Measurements from ENCODE around the gene UXS1. TPM values are rescaled to one million over a fixed set of nuclear protein-coding genes. Genes with fewer than 3 reads are reported as not detected.

Gene UXS1
- total and polyA plus RNA-seq, 2 donors (not counting 3 experiments of a cell fraction or from before 2014, with no cell fraction given) = 34.2 to 43.2 TPM

GRCh38 chr2:106140913-106141312 lies 53.2 kb downstream of the UXS1 start:
- dilution Hi-C loops (cut with MboI; ENCODE audit: extremely low pct_ligation_motif_present, low sequenced_read_pairs) = no loop called here
- no peak overlapping the region for H3K9ac ChIP-seq (replicated peaks; ENCODE audit: extremely low read depth, insufficient read depth, low read length)
- CTCF ChIA-PET = interaction anchor here (1.4 kb wide), 1 partner anchor 24 kb away, joined by 3 read pairs; no protein-coding TSS in a partner anchor
- H3K9me1 ChIP-seq (replicated peaks; ENCODE audit: control insufficient read depth, extremely low read depth, insufficient read depth, low read length) = no peaks in the 10 kb centered on the region
- peaks cover 0 to 6% of the 10 kb centered on the region in 2 experiments for H3K36me3 ChIP-seq (ENCODE audit: control insufficient read depth in 2 of 2, extremely low read depth in 1 of 2, insufficient read depth in 2 of 2, low read length in 2 of 2)
- no peak overlapping the region for H3K4me3 ChIP-seq (replicated peaks in 1 of 3; ENCODE audit: insufficient read depth in 1 of 3, low read depth in 1 of 3, low read length in 3 of 3)
- no peak overlapping the region for H2AFZ ChIP-seq (ENCODE audit: low read depth, low read length)
- DNase-seq (ENCODE audit: low read depth, low spot score) = peak; percentile 58
- H4K20me1 ChIP-seq (replicated peaks; ENCODE audit: control insufficient read depth, extremely low read depth, insufficient read depth, low read length) = no peaks in the 10 kb centered on the region
- no peaks in the 10 kb centered on the region for H3K27me3 ChIP-seq (ENCODE audit: control insufficient read depth in 2 of 2, insufficient read depth in 2 of 2, low read length in 2 of 2)
- H3K27ac ChIP-seq (ENCODE audit: insufficient read depth, low read depth, low read length) = peak overlapping the region; percentile 40
- FAIRE-seq = no peak
- intact Hi-C loops (cut with micrococcal nuclease) = no loop called here
- no TSS peak for BruUV-seq (replicated peaks)
- no peaks in the 10 kb centered on the region for H3K9me3 ChIP-seq (replicated peaks; ENCODE audit: control insufficient read depth, insufficient read depth, low read length)
- H3K4me2 ChIP-seq (ENCODE audit: insufficient read depth, low read length) = no peak overlapping the region
- POLR2A ChIA-PET = no interaction called here
- peaks cover 7% of the 10 kb centered on the region for H3K4me1 ChIP-seq (ENCODE audit: control insufficient read depth, extremely low read depth, insufficient read depth, low read length)
- no peaks in the 10 kb centered on the region for H3K79me2 ChIP-seq (ENCODE audit: control insufficient read depth, insufficient read depth, low read length)
- TF ChIP-seq MYC (IDR thresholded peaks at IDR 0.05; ENCODE audit: low read depth, low read length) (no peak), GATA2 (IDR thresholded peaks at IDR 0.05; ENCODE audit: insufficient read depth, insufficient read length, low read depth, low read length) (no peak), POLR2AphosphoS5 (IDR thresholded peaks at IDR 0.05; ENCODE audit: insufficient read depth, low read depth, low read length) (no peak), FOS (IDR thresholded peaks at IDR 0.05; ENCODE audit: borderline replicate concordance, insufficient read depth, low read length) (no peak), JUN (IDR thresholded peaks at IDR 0.05; ENCODE audit: borderline replicate concordance, insufficient read depth, insufficient read length, low read depth) (no peak), EZH2 (IDR thresholded peaks at IDR 0.05; ENCODE audit: borderline replicate concordance, low read depth, low read length, severe bottlenecking) (no peak), POLR2A (IDR thresholded peaks at IDR 0.05; ENCODE audit: low read depth, low read length) (no peak)
- TF ChIP-seq, protein P1, sequence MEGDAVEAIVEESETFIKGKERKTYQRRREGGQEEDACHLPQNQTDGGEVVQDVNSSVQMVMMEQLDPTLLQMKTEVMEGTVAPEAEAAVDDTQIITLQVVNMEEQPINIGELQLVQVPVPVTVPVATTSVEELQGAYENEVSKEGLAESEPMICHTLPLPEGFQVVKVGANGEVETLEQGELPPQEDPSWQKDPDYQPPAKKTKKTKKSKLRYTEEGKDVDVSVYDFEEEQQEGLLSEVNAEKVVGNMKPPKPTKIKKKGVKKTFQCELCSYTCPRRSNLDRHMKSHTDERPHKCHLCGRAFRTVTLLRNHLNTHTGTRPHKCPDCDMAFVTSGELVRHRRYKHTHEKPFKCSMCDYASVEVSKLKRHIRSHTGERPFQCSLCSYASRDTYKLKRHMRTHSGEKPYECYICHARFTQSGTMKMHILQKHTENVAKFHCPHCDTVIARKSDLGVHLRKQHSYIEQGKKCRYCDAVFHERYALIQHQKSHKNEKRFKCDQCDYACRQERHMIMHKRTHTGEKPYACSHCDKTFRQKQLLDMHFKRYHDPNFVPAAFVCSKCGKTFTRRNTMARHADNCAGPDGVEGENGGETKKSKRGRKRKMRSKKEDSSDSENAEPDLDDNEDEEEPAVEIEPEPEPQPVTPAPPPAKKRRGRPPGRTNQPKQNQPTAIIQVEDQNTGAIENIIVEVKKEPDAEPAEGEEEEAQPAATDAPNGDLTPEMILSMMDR (IDR thresholded peaks at IDR 0.05; ENCODE audit: extremely low read depth in 1 of 2, insufficient read depth in 1 of 2, low read depth in 1 of 2, low read length in 2 of 2) = no peak
- TF ChIP-seq, protein P2, sequence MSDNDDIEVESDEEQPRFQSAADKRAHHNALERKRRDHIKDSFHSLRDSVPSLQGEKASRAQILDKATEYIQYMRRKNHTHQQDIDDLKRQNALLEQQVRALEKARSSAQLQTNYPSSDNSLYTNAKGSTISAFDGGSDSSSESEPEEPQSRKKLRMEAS (IDR thresholded peaks at IDR 0.05; ENCODE audit: insufficient read depth, insufficient read length) = no peak
